Glutamatergic neuron (in vitro differentiated cells): ENCODE measurements around the gene MEDAG. TPM values are rescaled to one million over a fixed set of nuclear protein-coding genes. Genes with fewer than 3 reads are reported as not detected.

Experiments
- DNase-seq: peaks from one replicate; pipeline ENCODE4 v3.0.0; 2022
- H3K27ac Mint-ChIP-seq: one replicate; pipeline ENCODE4 v1.8.0; 2020; ENCODE audit warnings: mild to moderate bottlenecking, mixed read lengths, inconsistent platforms; ENCODE audit not compliant: unreplicated experiment
- H3K27me3 Mint-ChIP-seq: one replicate; pipeline ENCODE4 v1.8.0; 2020; ENCODE audit warnings: mild to moderate bottlenecking, moderate library complexity, mixed read lengths, inconsistent platforms; ENCODE audit not compliant: unreplicated experiment
- H3K36me3 Mint-ChIP-seq: one replicate; pipeline ENCODE4 v1.8.0; 2020; ENCODE audit warnings: mild to moderate bottlenecking, mixed read lengths, inconsistent platforms; ENCODE audit not compliant: unreplicated experiment
- H3K4me1 Mint-ChIP-seq: one replicate; pipeline ENCODE4 v1.8.0; 2020; ENCODE audit warnings: mild to moderate bottlenecking, low read depth, mixed read lengths, inconsistent platforms; ENCODE audit not compliant: unreplicated experiment
- H3K4me3 Mint-ChIP-seq: one replicate; pipeline ENCODE4 v1.8.0; 2020; ENCODE audit warnings: mild to moderate bottlenecking, mixed read lengths, inconsistent platforms; ENCODE audit not compliant: unreplicated experiment
- H3K9me3 Mint-ChIP-seq: one replicate; pipeline ENCODE4 v1.8.0; 2020; ENCODE audit warnings: mild to moderate bottlenecking, moderate library complexity, mixed read lengths, inconsistent platforms; ENCODE audit not compliant: unreplicated experiment
- CTCF ChIP-seq: fragments of 200-600 bp; sonication (generic); IDR thresholded peaks from one replicate; pipeline ENCODE4 v1.5.0; 2021; ENCODE audit not compliant: partially characterized antibody, unreplicated experiment
- total RNA-seq: library from RNA; stranded (reverse); fragmentation: NEBNext Ultra II Directional; extraction: Animal tissue kit (Norgen Biotek cat#: 25700); gene quantifications from one replicate; pipeline ENCODE4 v1.2.1, GENCODE V29; 2021; ENCODE audit not compliant: unreplicated experiment

Gene MEDAG
- total RNA-seq, 1 donor from 2014 or later = 0.51 TPM

GRCh38 chr13:30872276-30872594 lies 33.8 kb upstream of the MEDAG start:
- no peak for DNase-seq

GRCh38 chr13:30872685-30873461 lies 33.2 kb upstream of the MEDAG start:
- no peak for TF ChIP-seq CTCF
- no peak overlapping the region for H3K27ac Mint-ChIP-seq
- H3K27me3 Mint-ChIP-seq = peaks cover 10% of the 10 kb centered on the region
- no peak overlapping the region for H3K4me3 Mint-ChIP-seq
- H3K36me3 Mint-ChIP-seq = peaks cover 5% of the 10 kb centered on the region
- peaks cover 47% of the 10 kb centered on the region for H3K4me1 Mint-ChIP-seq
- DNase-seq = peak; percentile 28
- H3K9me3 Mint-ChIP-seq = peaks cover 15% of the 10 kb centered on the region

More at GRCh38 chr13:30872276-30872594, 33.8 kb upstream of the MEDAG start:
- H3K4me3 Mint-ChIP-seq = no peak overlapping the region
- H3K4me1 Mint-ChIP-seq = peaks cover 45% of the 10 kb centered on the region
- H3K9me3 Mint-ChIP-seq = peaks cover 16% of the 10 kb centered on the region
- H3K27me3 Mint-ChIP-seq = peaks cover 10% of the 10 kb centered on the region
- H3K27ac Mint-ChIP-seq = peak overlapping the region; percentile 88
- no peak for TF ChIP-seq CTCF
- peaks cover 5% of the 10 kb centered on the region for H3K36me3 Mint-ChIP-seq

- peaks cover 15% of the 10 kb centered on the region for H3K9me3 Mint-ChIP-seq
- H3K4me3 Mint-ChIP-seq = no peak overlapping the region
- H3K36me3 Mint-ChIP-seq = peaks cover 5% of the 10 kb centered on the region
- H3K27me3 Mint-ChIP-seq = peaks cover 10% of the 10 kb centered on the region
- peaks cover 47% of the 10 kb centered on the region for H3K4me1 Mint-ChIP-seq
- no peak for TF ChIP-seq CTCF
- DNase-seq = no peak
- H3K27ac Mint-ChIP-seq = no peak overlapping the region
Observed at GRCh38 chr13:30873499-30873898, 32.6 kb upstream of the MEDAG start.

GRCh38 chr13:30874111-30874510 lies 32.0 kb upstream of the MEDAG start:
- Mint-ChIP-seq H3K4me1 (peaks cover 46% of the 10 kb centered on the region), H3K27me3 (peaks cover 10% of the 10 kb centered on the region), H3K36me3 (peaks cover 2% of the 10 kb centered on the region), H3K27ac (no peak overlapping the region), H3K9me3 (peaks cover 11% of the 10 kb centered on the region), H3K4me3 (no peak overlapping the region)
- no peak for TF ChIP-seq CTCF
- no peak for DNase-seq

- TF ChIP-seq CTCF = no peak
- H3K4me3 Mint-ChIP-seq = no peak overlapping the region
- no peak overlapping the region for H3K27ac Mint-ChIP-seq
- no peak for DNase-seq
- peaks cover 42% of the 10 kb centered on the region for H3K4me1 Mint-ChIP-seq
- H3K36me3 Mint-ChIP-seq = no peaks in the 10 kb centered on the region
- peaks cover 9% of the 10 kb centered on the region for H3K9me3 Mint-ChIP-seq
- peaks cover 10% of the 10 kb centered on the region for H3K27me3 Mint-ChIP-seq
Observed at GRCh38 chr13:30874561-30874960, 31.5 kb upstream of the MEDAG start.
